ENCODE data around the gene SPDYE16. TPM values are rescaled to one million over a fixed set of nuclear protein-coding genes. Genes with fewer than 3 reads are reported as not detected.
"Not testable (repeated sequence)": the region's sequence is repeated elsewhere in the genome, so short reads cannot be mapped to it uniquely, and the experiment has no call there.

SPDYE16 gene
- total RNA-seq, 1 donor from 2014 or later = not detected

GRCh38 chr7:76509931-76510877, 32.9 kb downstream of the SPDYE16 start, which contains the start of gene UPK3B:
Gene UPK3B (plus strand): TSS chr7:76510552. CDS start chr7:76510653, 101 bp downstream.
- Histone ChIP-seq H3K27me3 (ENCODE audit: control insufficient read depth, insufficient read depth, low read length) (no peaks in the 10 kb centered on the region), H3K4me3 (ENCODE audit: low read depth, low read length) (no peak within 1 kb of the TSS), H3K36me3 (ENCODE audit: control insufficient read depth, insufficient read depth, low read length) (peaks cover 6% of the 10 kb centered on the region)
- peak; percentile 28 for DNase-seq (ENCODE audit: low read depth)
- no peak for TF ChIP-seq CTCF (IDR thresholded peaks at IDR 0.05; ENCODE audit: insufficient read depth, low read length, severe bottlenecking)
- FAIRE-seq = no peak

DNA sequence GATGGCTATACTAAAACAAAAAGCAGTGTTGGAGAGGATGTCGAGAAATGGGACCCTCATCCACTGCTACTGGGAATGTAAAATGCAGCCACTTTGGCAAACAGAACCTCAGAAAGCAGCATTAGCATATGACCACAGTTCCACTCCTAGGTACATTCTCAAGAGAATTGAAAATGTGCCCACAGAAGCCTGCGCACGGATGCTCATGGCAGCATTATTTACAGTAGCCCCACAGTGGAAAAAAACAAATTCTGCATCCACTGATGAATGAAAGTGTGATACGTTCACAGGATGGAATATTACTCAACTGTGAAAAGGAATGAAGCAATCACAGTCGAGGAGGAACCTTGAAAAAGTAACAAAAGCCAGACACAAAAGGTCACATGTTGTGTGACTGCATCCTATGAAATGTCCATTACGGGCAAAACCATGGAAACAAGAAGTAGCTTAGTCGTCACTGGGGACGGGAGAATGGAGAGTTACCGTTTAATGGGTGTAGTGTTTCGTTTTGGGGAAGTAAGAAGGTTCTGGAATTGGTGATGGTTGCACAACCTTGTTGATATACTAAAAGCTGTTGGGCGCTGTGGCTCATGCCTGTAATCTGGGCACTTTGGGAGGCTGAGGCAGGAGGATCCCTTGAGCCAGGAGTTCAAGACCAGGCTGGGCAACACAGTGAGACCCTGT, 35.2 kb downstream of the SPDYE16 start:
- peak; percentile 28 for FAIRE-seq
- no peak for TF ChIP-seq CTCF (IDR thresholded peaks at IDR 0.05; ENCODE audit: insufficient read depth, low read length, severe bottlenecking)
- H3K36me3 ChIP-seq (ENCODE audit: control insufficient read depth, insufficient read depth, low read length) = peaks cover 13% of the 10 kb centered on the region
- no peaks in the 10 kb centered on the region for H3K27me3 ChIP-seq (ENCODE audit: control insufficient read depth, insufficient read depth, low read length)
- no peak overlapping the region for H3K4me3 ChIP-seq (ENCODE audit: low read depth, low read length)
- peak; percentile 8 for DNase-seq (ENCODE audit: low read depth)

GRCh38 chr7:76506643-76507042, 36.5 kb downstream of the SPDYE16 start:
- H3K27me3 ChIP-seq (ENCODE audit: control insufficient read depth, insufficient read depth, low read length); DNase-seq (ENCODE audit: low read depth); H3K4me3 ChIP-seq (ENCODE audit: low read depth, low read length); FAIRE-seq: not testable (repeated sequence)
- peaks cover 14% of the 10 kb centered on the region for H3K36me3 ChIP-seq (ENCODE audit: control insufficient read depth, insufficient read depth, low read length)

GRCh38 chr7:76506081-76506440, 37.0 kb downstream of the SPDYE16 start:
- Histone ChIP-seq H3K36me3 (ENCODE audit: control insufficient read depth, insufficient read depth, low read length) (peaks cover 14% of the 10 kb centered on the region), H3K27me3 (ENCODE audit: control insufficient read depth, insufficient read depth, low read length) (no peaks in the 10 kb centered on the region), H3K4me3 (ENCODE audit: low read depth, low read length) (no peak overlapping the region)
- no peak for TF ChIP-seq CTCF (IDR thresholded peaks at IDR 0.05; ENCODE audit: insufficient read depth, low read length, severe bottlenecking)
- DNase-seq (ENCODE audit: low read depth) = no peak
- FAIRE-seq = no peak

DNA sequence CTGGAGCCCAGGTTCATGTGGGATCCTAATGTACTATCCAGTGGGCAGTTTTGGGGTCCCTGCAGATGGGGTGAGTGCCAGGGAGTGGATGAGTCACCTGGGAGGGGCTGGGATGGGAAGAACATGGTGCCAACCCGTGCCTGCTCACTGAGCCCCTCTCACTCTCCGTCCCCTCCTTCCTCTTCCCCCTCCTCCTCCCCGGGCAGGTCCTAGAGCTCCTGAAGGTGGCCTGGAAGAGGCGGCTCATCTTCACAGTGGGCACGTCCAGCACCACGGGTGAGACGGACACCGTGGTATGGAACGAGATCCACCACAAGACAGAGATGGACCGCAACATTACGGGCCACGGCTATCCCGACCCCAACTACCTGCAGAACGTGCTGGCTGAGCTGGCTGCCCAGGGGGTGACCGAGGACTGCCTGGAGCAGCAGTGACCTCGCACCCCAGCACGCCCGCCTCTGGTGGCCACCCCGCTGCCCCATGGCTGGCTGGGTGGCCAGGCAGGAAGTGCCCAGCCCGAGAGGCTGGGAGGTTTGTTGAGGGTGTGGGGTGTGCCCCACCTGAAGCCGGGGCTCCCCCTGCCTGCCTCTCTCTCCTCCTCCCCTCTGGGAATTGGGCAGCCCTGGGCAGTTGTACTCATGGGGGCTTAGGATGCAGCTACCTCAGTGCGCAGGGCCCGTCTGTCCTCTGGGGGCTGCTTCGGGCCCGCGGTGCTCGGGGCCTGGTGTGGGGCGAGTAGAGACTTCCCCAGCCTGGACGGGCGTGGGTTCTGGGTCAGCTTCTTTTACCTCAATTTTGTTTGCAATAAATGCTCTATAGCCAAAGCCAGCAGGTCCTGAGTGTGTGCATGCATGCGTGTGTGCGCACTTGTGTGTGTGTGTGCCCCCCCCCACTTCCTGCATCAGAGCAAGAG, 37.7 kb downstream of the SPDYE16 start:
- peaks cover 14% of the 10 kb centered on the region for H3K36me3 ChIP-seq (ENCODE audit: control insufficient read depth, insufficient read depth, low read length)
- DNase-seq (ENCODE audit: low read depth) (no peak), FAIRE-seq (peak; percentile 28)
- no peak for TF ChIP-seq CTCF (IDR thresholded peaks at IDR 0.05; ENCODE audit: insufficient read depth, low read length, severe bottlenecking)
- no peak overlapping the region for H3K4me3 ChIP-seq (ENCODE audit: low read depth, low read length)
- no peaks in the 10 kb centered on the region for H3K27me3 ChIP-seq (ENCODE audit: control insufficient read depth, insufficient read depth, low read length)

GRCh38 chr7:76504351-76505167, 38.5 kb downstream of the SPDYE16 start:
- DNase-seq (ENCODE audit: low read depth); FAIRE-seq; H3K27me3 ChIP-seq (ENCODE audit: control insufficient read depth, insufficient read depth, low read length); H3K4me3 ChIP-seq (ENCODE audit: low read depth, low read length): not testable (repeated sequence)
- peaks cover 14% of the 10 kb centered on the region for H3K36me3 ChIP-seq (ENCODE audit: control insufficient read depth, insufficient read depth, low read length)

DNA sequence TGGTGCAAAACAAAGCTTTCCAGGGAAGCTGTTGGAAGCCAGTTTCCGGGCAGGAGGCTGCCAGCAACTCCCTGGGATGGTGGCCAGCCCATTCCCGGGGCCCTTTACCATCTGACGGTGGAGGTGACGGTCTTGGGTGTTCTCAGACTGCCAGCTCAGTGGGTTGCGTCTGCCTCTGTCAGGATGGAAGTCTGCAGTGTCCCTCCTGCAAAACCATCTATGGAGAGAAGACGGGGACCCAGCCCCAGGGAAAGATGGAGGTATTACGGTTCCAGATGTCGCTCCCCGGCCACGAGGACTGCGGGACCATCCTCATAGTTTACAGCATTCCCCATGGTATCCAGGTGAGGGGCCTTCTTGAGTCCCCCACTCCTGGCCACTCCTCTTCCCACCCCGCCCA, 39.9 kb downstream of the SPDYE16 start:
- not testable (repeated sequence) for DNase-seq (ENCODE audit: low read depth); FAIRE-seq; H3K27me3 ChIP-seq (ENCODE audit: control insufficient read depth, insufficient read depth, low read length); H3K4me3 ChIP-seq (ENCODE audit: low read depth, low read length)
- H3K36me3 ChIP-seq (ENCODE audit: control insufficient read depth, insufficient read depth, low read length) = peaks cover 14% of the 10 kb centered on the region

- DNase-seq (ENCODE audit: low read depth) = not testable (repeated sequence)
- FAIRE-seq = peak; percentile 62
- H3K36me3 ChIP-seq (ENCODE audit: control insufficient read depth, insufficient read depth, low read length) = peaks cover 14% of the 10 kb centered on the region
Observed at GRCh38 chr7:76502836-76503235, 40.3 kb downstream of the SPDYE16 start.

More at GRCh38 chr7:76502836-76503235, 40.3 kb downstream of the SPDYE16 start:
- H3K27me3 ChIP-seq (ENCODE audit: control insufficient read depth, insufficient read depth, low read length); H3K4me3 ChIP-seq (ENCODE audit: low read depth, low read length): not testable (repeated sequence)
